GM12801 (cell line): ENCODE measurements around the gene CNNM4.

ENCODE experiments used
- CTCF ChIP-seq: IDR thresholded peaks from one replicate; pipeline ENCODE4 v1.5.1; 2011; ENCODE audit warnings: control low read depth; ENCODE audit not compliant: insufficient read length; ENCODE audit errors: extremely low read depth

The CNNM4 gene

GRCh38 chr2:96837575-96837974 lies 76.9 kb downstream of the CNNM4 start:
- no peak for TF ChIP-seq CTCF

GRCh38 chr2:96838345-96839292 lies 77.9 kb downstream of the CNNM4 start:
- no peak for TF ChIP-seq CTCF

GRCh38 chr2:96839293-96839874 lies 78.7 kb downstream of the CNNM4 start:
- no peak for TF ChIP-seq CTCF

GRCh38 chr2:96839875-96840850 lies 79.5 kb downstream of the CNNM4 start:
- TF ChIP-seq CTCF, result no peak

GRCh38 chr2:96841701-96842495 lies 81.2 kb downstream of the CNNM4 start:
- TF ChIP-seq CTCF, result no peak

GRCh38 chr2:96842600-96842999 lies 81.9 kb downstream of the CNNM4 start:
- no peak for TF ChIP-seq CTCF
